Stimulated activated naive CD8-positive, alpha-beta T cell treated with anti-CD3 and anti-CD28 coated beads, Interleukin-15, Interleukin-2, amounts not matched to agents 100 U/mL and 50 U/mL, for 24 hours (primary cell): ENCODE data around the gene MUS81.
"Not testable (repeated sequence)": the region's sequence is repeated elsewhere in the genome, so short reads cannot be mapped to it uniquely, and the experiment has no call there.

ENCODE experiments used
- ATAC-seq: fragments of 150-1000 bp; cut with Tn5 transposase; one replicate; pipeline ENCODE4 v1.10.0; 2021
- DNase-seq: peaks from one replicate; pipeline ENCODE4 v3.0.0; 2021

The MUS81 gene

GRCh38 chr11:65847746-65848145 lies 12.5 kb upstream of the MUS81 start:
- no peak for DNase-seq
- no peak for ATAC-seq

DNA sequence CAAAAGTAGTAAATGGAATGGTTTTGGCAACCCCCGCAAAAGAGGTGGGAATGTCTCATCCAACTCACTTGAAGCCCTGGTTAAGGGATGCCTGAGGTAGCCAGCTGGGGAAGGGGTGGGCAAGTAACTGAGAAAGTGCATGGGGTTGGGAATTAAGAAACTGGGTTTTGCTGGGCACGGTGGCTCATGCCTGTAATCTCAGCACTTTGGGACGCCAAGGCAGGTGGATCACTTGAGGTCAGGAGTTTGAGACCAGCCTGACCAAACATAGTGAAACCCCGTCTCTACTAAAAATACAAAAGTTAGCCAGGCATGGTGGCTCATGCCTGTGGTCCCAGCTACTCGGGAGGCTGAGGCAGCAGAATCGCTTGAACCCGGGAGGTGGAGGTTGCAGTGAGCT lies 11.5 kb upstream of the MUS81 start:
- DNase-seq, ATAC-seq: not testable (repeated sequence)

DNA sequence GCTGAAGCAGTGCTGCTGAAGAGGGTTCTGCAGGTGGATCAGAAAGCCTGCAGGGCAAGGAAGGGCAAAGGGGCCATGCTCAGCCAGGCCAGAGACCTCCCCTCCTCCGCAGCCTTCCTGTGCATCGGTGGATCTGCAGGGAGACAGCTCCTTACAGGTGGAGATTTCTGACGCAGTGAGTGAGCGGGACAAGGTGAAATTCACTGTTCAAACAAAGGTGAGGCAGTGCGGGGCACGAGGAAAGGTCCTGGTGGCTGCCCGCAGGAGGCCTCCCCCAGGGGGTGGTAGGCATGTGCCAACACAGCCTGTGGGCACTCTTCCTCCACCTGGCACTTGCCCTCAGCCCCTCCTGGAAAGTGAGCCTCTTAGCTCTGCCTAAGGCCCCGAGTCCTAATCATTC lies 10.9 kb upstream of the MUS81 start:
- DNase-seq (peak; percentile 4), ATAC-seq (no peak)

GRCh38 chr11:65849771-65850216 lies 10.4 kb upstream of the MUS81 start:
- DNase-seq (no peak), ATAC-seq (no peak)

DNA sequence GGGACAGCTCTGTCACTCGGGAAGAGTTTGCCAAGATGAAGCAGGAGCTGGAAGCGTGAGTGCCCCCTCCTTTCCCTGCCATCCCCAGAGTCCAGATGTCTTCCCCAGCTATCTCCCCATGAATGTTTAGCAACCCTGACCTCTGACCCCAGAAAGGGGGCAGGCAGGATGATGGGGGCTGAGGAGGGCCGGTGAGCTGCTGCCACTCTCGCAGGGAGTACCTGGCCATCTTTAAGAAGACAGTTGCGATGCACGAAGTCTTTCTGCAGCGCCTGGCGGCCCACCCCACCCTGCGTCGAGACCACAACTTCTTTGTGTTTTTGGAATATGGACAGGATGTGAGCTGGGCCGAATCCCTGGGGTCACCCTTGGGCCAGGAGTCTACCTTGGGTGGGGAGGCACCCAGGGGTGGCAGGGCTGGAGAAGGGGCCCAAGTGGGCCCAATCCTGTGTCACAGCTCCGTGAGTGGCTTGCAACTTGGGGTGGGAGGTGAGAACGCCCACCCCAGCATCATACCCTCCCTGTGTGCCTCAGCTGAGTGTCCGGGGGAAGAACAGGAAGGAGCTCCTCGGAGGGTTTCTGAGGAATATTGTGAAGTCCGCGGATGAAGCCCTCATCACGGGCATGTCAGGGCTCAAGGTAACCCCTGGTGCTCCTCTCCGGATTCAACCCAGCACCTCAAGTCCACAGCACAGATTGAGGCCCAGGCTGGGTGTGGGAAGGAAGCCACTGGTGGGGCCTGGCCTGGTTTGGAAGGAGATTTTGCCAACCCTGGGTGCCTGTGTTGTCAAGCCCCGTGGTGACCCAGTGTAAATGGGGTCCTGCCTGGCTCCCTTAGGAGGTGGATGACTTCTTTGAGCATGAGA lies 9.8 kb upstream of the MUS81 start:
- DNase-seq (peak; percentile 5), ATAC-seq (no peak)

DNA sequence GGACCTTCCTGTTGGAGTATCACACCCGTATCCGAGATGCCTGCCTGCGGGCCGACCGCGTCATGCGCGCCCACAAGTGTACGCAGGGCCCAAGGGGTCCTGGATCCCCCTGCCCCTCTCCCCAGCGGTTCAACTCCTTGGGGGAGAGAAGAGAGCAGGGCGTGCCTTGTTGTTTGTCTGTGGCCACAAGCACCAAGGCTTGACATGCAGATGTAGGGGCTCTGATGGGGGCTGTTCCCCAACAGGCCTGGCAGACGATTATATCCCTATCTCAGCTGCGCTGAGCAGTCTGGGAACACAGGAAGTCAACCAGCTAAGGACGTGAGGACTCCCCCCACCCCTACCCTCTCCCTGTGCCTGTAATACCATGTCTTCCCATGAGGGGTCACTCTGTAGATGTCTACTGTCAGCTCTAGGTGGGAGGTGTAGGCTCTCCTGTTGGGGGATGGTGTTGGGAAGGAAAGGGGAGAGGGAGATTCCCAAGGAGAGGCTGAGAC lies 9.1 kb upstream of the MUS81 start:
- peak; percentile 24 for ATAC-seq
- DNase-seq = peak; percentile 54

DNA sequence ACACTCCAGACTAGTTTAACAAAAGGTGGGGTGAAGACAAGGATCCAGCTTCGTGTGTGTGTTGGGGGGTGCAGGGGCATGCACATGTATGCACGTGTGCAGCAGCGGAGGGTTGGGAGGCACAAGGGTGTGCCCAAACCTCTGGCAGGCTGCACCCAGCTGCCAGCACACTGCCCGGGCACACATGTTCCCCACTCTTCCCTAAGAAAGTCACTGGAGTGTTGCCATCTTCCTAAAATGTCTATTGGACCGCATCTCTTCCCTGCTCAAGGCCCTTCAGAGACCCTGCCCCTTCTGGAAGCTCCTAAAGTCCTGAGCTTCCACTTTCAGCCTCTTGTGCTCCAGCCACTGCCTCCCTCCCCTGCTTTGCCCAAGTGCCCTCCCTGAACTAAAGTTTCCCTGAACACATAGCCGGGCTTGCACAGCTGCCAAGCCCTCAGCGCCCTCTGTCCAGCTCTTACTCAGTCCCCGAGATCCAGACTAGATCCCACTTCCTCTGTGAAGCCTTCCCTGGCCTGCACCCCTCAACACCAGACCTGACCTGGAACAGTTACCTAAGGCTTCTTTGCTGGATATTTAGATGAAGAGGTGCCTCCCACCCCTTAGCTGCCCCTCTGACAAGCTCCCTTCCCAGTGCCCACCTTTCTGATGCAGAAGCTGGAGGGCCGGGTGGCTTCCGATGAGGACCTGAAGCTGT lies 8.3 kb upstream of the MUS81 start:
- no peak for ATAC-seq
- peak; percentile 10 for DNase-seq

GRCh38 chr11:65852508-65853245 lies 7.6 kb upstream of the MUS81 start:
- DNase-seq = peak; percentile 14
- ATAC-seq = no peak

DNA sequence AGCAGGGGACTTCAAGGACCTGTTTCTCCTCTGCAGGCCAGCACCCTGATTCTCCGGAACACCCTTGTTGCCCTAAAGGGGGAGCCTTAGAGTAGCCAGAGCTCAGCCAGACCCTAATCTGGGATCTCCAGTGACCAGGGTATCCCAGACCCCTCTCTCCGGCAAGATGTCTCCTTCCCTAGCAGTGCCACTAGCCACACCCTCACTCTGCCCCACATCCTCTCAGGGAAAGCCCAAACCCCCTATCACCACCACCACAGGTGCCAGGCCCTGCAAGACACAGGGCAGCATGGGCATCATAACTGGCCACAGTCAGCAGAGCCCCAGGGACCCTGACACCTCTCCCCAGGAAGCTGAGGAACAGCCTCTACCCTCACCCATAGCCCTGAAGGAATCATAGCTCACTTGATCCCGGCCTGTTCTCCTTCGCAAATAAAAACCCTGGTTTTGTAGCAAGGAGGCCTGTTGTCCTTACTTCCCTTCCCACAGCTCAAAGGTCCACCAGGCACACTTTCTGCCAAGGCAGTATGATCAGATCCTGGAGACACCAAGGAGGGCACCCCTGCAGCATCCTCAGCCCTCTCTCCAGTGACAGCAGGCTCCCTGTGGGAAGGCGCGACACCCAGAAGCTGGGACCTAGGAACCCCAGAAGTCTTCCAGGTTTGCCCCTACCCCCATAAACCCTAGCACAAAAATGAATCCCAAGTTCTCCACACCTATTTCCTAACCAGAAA lies 6.8 kb upstream of the MUS81 start:
- ATAC-seq (no peak), DNase-seq (peak; percentile 14)

DNA sequence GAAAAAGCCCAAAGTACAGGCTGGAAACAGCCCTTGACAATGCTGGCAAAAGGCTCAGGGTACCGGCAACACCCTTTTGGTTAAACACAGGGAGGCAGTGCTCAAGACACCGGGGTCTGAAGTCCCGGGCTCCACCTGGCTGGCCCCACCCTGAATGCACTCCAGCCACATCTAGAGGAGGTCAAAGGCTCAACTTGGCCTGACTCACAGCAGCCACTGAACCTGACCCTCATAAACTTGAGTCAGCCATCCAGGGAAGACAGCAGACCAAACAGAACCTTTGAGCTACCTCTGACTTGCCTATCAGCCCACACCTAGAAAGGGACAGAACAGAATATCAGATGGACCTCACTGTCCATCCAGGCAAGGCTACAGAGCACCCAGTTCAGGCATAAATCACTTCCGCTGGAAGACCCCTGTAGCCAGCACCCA lies 6.1 kb upstream of the MUS81 start:
- ATAC-seq (no peak), DNase-seq (peak; percentile 4)

DNA sequence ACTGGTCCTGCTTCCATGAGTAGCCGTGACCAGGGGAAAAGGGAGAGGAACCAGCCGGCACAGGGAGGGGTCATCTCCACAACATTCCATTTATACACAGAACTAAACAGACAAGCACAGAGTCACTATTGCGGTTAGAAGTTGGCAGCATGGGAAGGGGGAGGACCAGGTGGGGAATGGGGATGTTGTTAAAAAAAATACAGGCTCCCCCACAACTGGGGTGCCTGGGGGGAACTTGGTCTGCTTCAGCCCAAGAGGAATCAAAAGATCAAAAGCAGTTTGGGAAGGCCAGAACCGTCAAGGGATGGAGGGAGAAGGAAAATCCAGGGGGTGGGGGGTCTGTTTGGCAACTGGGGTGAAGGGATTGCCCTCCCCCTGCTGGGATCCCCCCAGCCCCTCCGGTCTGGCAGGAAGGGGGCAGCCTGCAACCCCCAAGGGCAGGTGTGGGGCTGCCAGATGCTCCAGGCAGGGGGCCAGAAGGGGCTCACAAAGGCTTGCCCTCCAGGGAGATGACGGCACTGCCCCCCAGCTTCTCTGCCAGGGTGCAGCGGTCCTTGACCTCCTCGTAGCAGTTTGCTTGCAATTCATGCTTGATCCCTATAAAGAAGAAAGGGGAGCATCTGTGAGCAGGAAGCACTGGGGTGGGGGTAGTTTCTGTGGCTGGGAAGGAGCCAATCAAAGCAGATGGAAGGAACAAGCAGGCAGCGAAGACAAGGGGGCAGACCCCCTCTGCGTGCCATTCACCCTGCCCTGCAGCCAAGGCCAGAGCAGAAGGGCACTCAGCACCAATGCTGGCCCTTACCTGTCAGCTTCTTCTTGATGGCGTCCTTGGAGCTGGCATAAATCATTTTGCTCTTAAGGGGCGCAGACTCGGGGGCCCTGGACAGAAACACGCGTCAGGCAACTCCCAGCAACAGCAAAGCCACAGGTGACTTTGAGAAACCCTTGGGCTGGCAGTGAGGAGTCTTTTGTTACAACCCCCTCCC lies 5.1 kb upstream of the MUS81 start:
- DNase-seq = no peak
- ATAC-seq = no peak

GRCh38 chr11:65855927-65856363 lies 4.3 kb upstream of the MUS81 start:
- peak; percentile 5 for DNase-seq
- ATAC-seq = no peak

- ATAC-seq = peak; percentile 3
- DNase-seq = peak; percentile 86
Measured at GRCh38 chr11:65856689-65857499, 3.3 kb upstream of the MUS81 start.

- DNase-seq (no peak), ATAC-seq (no peak)
Measured at GRCh38 chr11:65857500-65857852, 2.8 kb upstream of the MUS81 start.

DNA sequence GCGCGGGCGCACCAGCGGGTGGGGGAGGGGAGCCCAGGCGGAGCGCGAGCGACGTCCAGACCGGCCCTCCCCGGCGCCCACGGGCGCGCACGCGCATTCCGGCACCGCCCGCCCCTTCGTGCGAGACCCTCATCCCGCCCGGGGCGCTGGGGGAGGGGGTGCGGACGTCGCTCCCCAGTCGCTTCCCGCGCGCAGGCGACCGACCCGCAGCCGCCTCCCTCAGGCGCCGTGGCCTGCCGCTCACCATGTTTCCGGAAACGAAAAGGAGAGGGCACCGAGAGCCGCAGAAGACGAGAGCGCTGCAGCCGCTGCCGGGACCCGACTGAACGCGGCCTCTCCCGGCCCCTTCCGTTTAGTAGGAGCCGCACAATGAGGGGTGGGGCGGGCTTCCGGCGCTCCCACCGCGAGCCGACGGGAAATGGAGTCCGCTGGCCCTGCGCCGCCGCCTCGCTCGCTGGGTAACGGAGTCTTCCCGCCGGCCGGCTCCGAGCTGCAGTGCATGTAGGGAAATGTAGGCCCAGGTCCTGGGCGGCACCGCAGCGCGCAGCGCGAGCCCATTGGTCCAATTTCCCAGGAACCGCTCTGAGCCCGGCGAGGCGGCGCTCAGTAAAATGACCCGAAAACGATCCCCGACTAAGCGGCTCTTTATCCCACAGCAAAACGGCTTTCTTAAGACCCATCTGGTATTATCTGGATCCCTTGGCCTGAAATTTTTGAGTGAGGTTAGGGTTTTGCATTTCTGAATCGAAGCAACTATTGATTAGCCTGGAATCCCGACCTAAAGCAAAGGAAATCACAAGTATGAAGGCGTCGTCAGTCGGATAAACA lies 2.2 kb upstream of the MUS81 start, which contains the start of gene CFL1:
CFL1 (minus strand) TSS at position 328 of the 828 bp plus-strand sequence; CDS start at position 247, 81 bp downstream.
- ATAC-seq = peak; percentile 71
- peak; percentile 97 for DNase-seq

DNA sequence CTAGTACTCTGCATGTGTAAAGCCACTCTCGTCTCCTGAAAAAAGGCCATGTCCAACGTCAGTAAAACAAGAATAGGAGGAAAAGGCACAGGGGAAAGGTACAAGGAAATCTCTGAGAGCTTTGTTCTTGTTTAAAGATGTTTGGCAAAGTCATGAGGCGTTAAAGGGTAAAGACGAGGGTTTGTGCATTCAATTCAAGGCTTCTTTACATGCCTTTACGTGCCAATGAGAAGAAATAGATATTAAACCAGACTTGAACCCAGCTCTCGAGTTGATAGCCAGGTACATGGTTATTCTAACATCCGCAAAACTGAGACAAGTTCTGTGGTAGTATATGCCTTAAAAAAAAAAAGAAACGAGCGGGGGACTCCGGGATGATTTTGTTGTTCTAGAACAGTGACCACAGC lies 1.5 kb upstream of the MUS81 start:
- no peak for DNase-seq
- ATAC-seq = no peak

DNA sequence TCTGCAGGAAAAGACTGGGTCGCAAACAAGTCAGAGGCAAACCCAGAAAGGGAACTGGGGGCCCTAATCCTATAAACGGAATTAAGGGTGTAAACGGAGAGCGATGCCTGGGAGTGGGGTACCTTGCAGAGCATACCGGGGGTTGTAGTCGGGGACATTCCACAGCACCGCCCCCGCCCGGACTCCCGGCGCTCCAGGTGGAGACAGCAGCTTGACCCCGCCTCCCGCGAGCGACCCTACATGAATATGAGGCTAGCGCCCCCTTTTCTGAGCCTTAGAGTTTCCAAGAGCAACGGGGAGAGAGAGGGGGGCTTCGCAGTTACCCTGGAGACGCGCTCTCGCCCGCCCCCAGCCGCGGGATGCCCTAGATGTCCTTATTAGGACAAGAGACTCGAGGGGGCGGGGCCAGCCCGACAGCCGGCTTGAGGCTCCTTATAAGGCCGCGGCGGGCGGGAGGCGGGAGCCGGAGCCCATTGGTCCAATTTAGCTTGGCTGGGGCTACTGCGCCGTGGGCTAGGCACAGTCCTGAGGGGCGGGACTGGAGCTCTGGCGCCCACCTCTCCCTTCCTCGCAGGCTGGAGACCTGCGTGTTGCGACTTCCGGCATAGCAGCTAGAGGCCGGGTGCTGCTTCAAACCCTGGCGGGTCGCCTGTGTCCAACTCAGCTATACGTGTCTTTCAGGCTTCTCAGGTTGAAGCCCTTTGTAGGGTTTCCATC lies 980 bp upstream of the MUS81 start:
- DNase-seq (peak; percentile 99), ATAC-seq (peak; percentile 78)

GRCh38 chr11:65859812-65860277 lies 388 bp upstream of the MUS81 start:
- ATAC-seq (peak; percentile 0), DNase-seq (peak; percentile 62)
